HCT116 (cell line): ENCODE results near the gene CERK. TPM values are rescaled to one million over a fixed set of nuclear protein-coding genes. Genes with fewer than 3 reads are reported as not detected.

Experiments used
- ATAC-seq: fragments of 200-7000 bp; cut with Tn5 transposase; 2 replicates; pipeline ENCODE4 v1.9.1; 2020; ENCODE audit warnings: mild to moderate bottlenecking, moderate library complexity
- BruUV-seq: library from RNA; stranded (reverse); fragments of 400-500 nt; replicated peaks from 2 replicates; lab custom pipeline; 2021; lab: Mats Ljungman, UMichigan
- CTCF ChIA-PET: fragments of 300-600 bp; sonication (Branson Sonifier 250); formaldehyde crosslinking; loops from one replicate; lab custom pipeline; 2021; ENCODE audit warnings: antibody characterized with exemption; lab: Charles Lee
- POLR2A ChIA-PET: fragments of 300-600, 350-600 bp; sonication (Branson Sonifier 250); formaldehyde crosslinking; loops from one replicate; lab custom pipeline; 2021; ENCODE audit warnings: antibody characterized with exemption; lab: Charles Lee
- RAD21 ChIA-PET, 2 experiments: fragments of 300-600 bp; sonication (Branson Sonifier 250); formaldehyde crosslinking; loops; one replicate each; lab custom pipeline; 2023; ENCODE audit warnings: low total read pairs in 2 of 2; ENCODE audit not compliant: uncharacterized antibody in 2 of 2, unreplicated experiment in 2 of 2, low non-redundant PET in 1 of 2; lab: Charles Lee
- DNase-seq: peaks from one replicate; pipeline ENCODE4 v3.0.0-alpha.2; 2010; ENCODE audit warnings: low read depth, low spot score
- H2AFZ ChIP-seq: fragments of 200-600 bp; shearing (Covaris generic), sonication (generic); 2 replicates; pipeline ENCODE4 v1.6.1; 2017; ENCODE audit warnings: low read depth, mixed run types, mixed read lengths, antibody characterized with exemption, low read length; ENCODE audit not compliant: poor library complexity, severe bottlenecking
- H3K27ac ChIP-seq: 2 replicates; pipeline ENCODE4 v1.5.1; 2012; ENCODE audit warnings: low read depth, low read length
- H3K27me3 ChIP-seq: fragments of 200-600 bp; sonication (generic); 2 replicates; pipeline ENCODE4 v1.6.1; 2016; ENCODE audit warnings: mixed run types, low read length, mixed read lengths; ENCODE audit not compliant: insufficient read depth
- H3K36me3 ChIP-seq, 2 experiments: fragments of 200-500 bp in 1 of 2; fragments of 200-600 bp in 1 of 2; sonication (Bioruptor generic) in 1 of 2; sonication (generic) in 1 of 2; 2 replicates each; pipeline versions ENCODE4 v1.5.1 to v1.6.1; 2014 to 2016; ENCODE audit warnings: low read length in 2 of 2, inconsistent platforms in 1 of 2, mixed read lengths in 1 of 2, mixed run types in 1 of 2; ENCODE audit not compliant: insufficient read depth in 2 of 2, control insufficient read depth in 1 of 2
- H3K4me1 ChIP-seq, 2 experiments: fragments of 200-600 bp in 1 of 2; sonication (generic) in 1 of 2; 2 replicates each; pipeline versions ENCODE4 v1.5.1 to v1.6.1; 2012 to 2017; ENCODE audit warnings: low read length in 2 of 2, inconsistent platforms in 1 of 2, mild to moderate bottlenecking in 1 of 2, mixed read lengths in 1 of 2, mixed run types in 1 of 2, moderate library complexity in 1 of 2; ENCODE audit not compliant: insufficient read depth in 2 of 2, control insufficient read depth in 1 of 2
- H3K4me2 ChIP-seq: fragments of 200-600 bp; sonication (generic); 2 replicates; pipeline ENCODE4 v1.6.1; 2017; ENCODE audit warnings: mixed run types, low read length, mixed read lengths
- H3K4me3 ChIP-seq, 2 experiments: fragments of 200-600 bp in 1 of 2; sonication (generic) in 1 of 2; replicated peaks in 1 of 2; 2 replicates each; pipeline ENCODE4 v1.5.1; 2011 to 2016; ENCODE audit warnings: low read length in 2 of 2, control low read depth in 1 of 2, low read depth in 1 of 2, mild to moderate bottlenecking in 1 of 2, mixed read lengths in 1 of 2, mixed run types in 1 of 2
- H3K79me2 ChIP-seq: fragments of 200-600 bp; sonication (generic); 2 replicates; pipeline ENCODE4 v1.6.1; 2017; ENCODE audit warnings: mild to moderate bottlenecking, mixed run types, low read length, moderate library complexity, mixed read lengths; ENCODE audit not compliant: insufficient read depth
- H3K9ac ChIP-seq: fragments of 200-600 bp; sonication (generic); 2 replicates; pipeline ENCODE4 v1.6.1; 2016; ENCODE audit warnings: low read length, mixed read lengths
- H3K9me2 ChIP-seq: fragments of 200-600 bp; sonication (generic), shearing (Covaris generic); 2 replicates; pipeline ENCODE4 v1.6.1; 2017; ENCODE audit warnings: mixed run types, mild to moderate bottlenecking, moderate library complexity; ENCODE audit not compliant: insufficient read depth
- H3K9me3 ChIP-seq, 2 experiments: fragments of 200-500 bp in 1 of 2; fragments of 200-600 bp in 1 of 2; sonication (Bioruptor generic) in 1 of 2; sonication (generic) in 1 of 2; 2 replicates each; pipeline ENCODE4 v1.6.1; 2014 to 2017; ENCODE audit warnings: low read length in 2 of 2, mixed read lengths in 2 of 2, inconsistent platforms in 1 of 2, low read depth in 1 of 2, mild to moderate bottlenecking in 1 of 2, mixed run types in 1 of 2, moderate library complexity in 1 of 2; ENCODE audit not compliant: control insufficient read depth in 1 of 2, insufficient read depth in 1 of 2
- H4K20me1 ChIP-seq: fragments of 200-600 bp; sonication (generic), shearing (Covaris generic); 2 replicates; pipeline ENCODE4 v1.6.1; 2017; ENCODE audit warnings: mixed run types, mild to moderate bottlenecking, moderate library complexity; ENCODE audit not compliant: insufficient read depth
- CEBPB ChIP-seq: IDR thresholded peaks from 2 replicates; pipeline ENCODE4 v1.6.1; 2012; ENCODE audit warnings: low read depth
- EGR1 ChIP-seq: IDR thresholded peaks from 2 replicates; pipeline ENCODE4 v1.6.1; 2012; ENCODE audit warnings: low read depth
- ELF1 ChIP-seq: IDR thresholded peaks from 2 replicates; pipeline ENCODE4 v1.6.1; 2012; ENCODE audit warnings: low read depth, borderline replicate concordance
- EZH2 ChIP-seq: fragments of 200-600 bp; sonication (generic); IDR thresholded peaks from 2 replicates; pipeline ENCODE4 v1.6.1; 2017; ENCODE audit warnings: antibody characterized with exemption, mixed run types
- EZH2phosphoT487 ChIP-seq: fragments of 200-600 bp; IDR thresholded peaks from 2 replicates; pipeline ENCODE4 v1.6.1; 2018; ENCODE audit warnings: antibody characterized with exemption, borderline replicate concordance
- FOSL1 ChIP-seq: IDR thresholded peaks from 2 replicates; pipeline ENCODE4 v1.6.1; 2012; ENCODE audit warnings: low read depth
- POLR2AphosphoS5 ChIP-seq: IDR thresholded peaks from 2 replicates; pipeline ENCODE4 v1.6.1; 2011; ENCODE audit warnings: mild to moderate bottlenecking, low read depth, low read length, moderate library complexity
- RAD21 ChIP-seq: IDR thresholded peaks from 2 replicates; pipeline ENCODE4 v1.6.1; 2012; ENCODE audit warnings: low read depth, mild to moderate bottlenecking
- SIN3A ChIP-seq: IDR thresholded peaks from 2 replicates; pipeline ENCODE4 v1.6.1; 2012; ENCODE audit warnings: low read depth
- SP1 ChIP-seq: IDR thresholded peaks from 2 replicates; pipeline ENCODE4 v1.6.1; 2012; ENCODE audit warnings: low read depth
- SRF ChIP-seq: IDR thresholded peaks from 2 replicates; pipeline ENCODE4 v1.6.1; 2012; ENCODE audit warnings: low read depth
- YY1 ChIP-seq: IDR thresholded peaks from 2 replicates; pipeline ENCODE4 v1.6.1; 2011; ENCODE audit warnings: low read length, low read depth, moderate library complexity, mild to moderate bottlenecking; ENCODE audit not compliant: insufficient replicate concordance; ENCODE audit errors: extremely low read depth
- ZFX ChIP-seq: fragments of 450-650 bp; IDR thresholded peaks from 2 replicates; pipeline ENCODE4 v1.6.1; 2017
- ZNF274 ChIP-seq: fragments of 200-500 bp; sonication (Bioruptor generic); IDR thresholded peaks from 2 replicates; pipeline ENCODE4 v1.6.1; 2014; ENCODE audit warnings: mild to moderate bottlenecking, low read depth, low read length, inconsistent platforms
- intact Hi-C: fragments of 100-400 bp; cut with micrococcal nuclease; formaldehyde crosslinking; loops from 2 replicates; pipeline ENCODE4 v1.10.0; 2022
- total RNA-seq: library from RNA; stranded (reverse); gene quantifications from one replicate; pipeline ENCODE4 v1.2.1, GENCODE V29; 2021; ENCODE audit not compliant: unreplicated experiment
- TF ChIP-seq, protein P1 (sequence below): IDR thresholded peaks from 2 replicates; pipeline ENCODE4 v1.6.1; 2012
- TF ChIP-seq, protein P2 (sequence below): IDR thresholded peaks from 2 replicates; pipeline ENCODE4 v1.6.1; 2012; ENCODE audit warnings: low read depth
- TF ChIP-seq, protein P3 (sequence below): IDR thresholded peaks from 2 replicates; pipeline ENCODE4 v1.6.1; 2012
- TF ChIP-seq, protein P4 (sequence below), 3 experiments: fragments of 200-600 bp in 1 of 3; sonication (generic) in 1 of 3; IDR thresholded peaks in 2 of 3; conservative IDR thresholded peaks in 1 of 3; 2 replicates each; pipeline ENCODE4 v1.5.1; 2012 to 2017; ENCODE audit warnings: low read depth in 2 of 3, low read length in 2 of 3, antibody characterized with exemption in 1 of 3, borderline replicate concordance in 1 of 3, control low read depth in 1 of 3, mild to moderate bottlenecking in 1 of 3, mixed read lengths in 1 of 3, mixed run types in 1 of 3, moderate library complexity in 1 of 3; ENCODE audit not compliant: insufficient read depth in 1 of 3
- TF ChIP-seq, protein P5 (sequence below): IDR thresholded peaks from 2 replicates; pipeline ENCODE4 v1.6.1; 2011; ENCODE audit warnings: mild to moderate bottlenecking, low read length, moderate library complexity; ENCODE audit not compliant: insufficient replicate concordance; ENCODE audit errors: extremely low read depth

Gene CERK
- total RNA-seq, 1 experiment from 2014 or later: 35.0 TPM

DNA sequence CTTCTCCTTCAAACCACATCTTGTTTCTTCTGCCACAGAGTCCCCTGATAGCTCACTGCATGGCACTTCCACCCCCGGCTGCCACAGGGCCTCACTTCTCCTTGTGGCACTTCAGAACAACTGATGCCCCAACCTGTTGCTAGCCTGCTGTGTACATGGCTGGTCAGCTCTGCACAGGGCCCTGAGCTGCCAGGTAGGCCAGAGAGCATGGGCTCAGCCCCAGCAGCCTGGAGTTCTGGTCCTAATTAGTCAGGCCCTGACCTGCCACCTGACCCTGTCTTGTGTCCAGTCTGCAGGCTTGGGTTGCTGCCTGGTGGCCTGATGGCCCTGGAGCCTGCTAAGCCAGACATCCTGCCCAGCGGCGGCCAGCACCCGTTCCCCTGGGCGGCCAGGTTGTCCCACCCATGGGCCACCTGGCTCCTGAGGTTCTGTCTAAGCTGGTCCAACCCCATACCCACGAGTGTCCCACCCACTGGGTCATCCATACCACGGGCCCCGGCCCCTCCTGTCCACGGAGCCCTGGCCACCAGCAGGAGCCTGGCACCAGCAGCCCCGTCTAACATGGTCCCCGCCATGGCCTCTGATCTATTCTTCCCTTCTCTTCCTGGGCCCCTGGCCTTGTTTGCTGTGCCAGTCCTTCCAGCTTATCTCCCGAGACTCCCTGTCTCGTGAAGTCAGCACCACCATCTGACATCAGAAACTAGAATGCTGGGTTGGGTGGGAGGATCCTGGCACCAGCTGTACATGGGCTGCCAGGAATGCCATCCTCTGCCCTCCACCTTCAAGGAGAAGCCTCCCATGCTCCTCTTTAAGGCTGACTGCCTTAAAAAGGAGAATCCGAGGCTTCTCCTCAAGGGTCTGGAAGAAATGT lies 3.1 kb upstream of the CERK start:
- Histone ChIP-seq H3K27me3 (no peaks in the 10 kb centered on the region), H3K4me3 (no peak overlapping the region), H3K9me3 (no peaks in the 10 kb centered on the region), H2AFZ (no peak overlapping the region), H3K4me2 (no peak overlapping the region), H3K9me2 (no peaks in the 10 kb centered on the region), H3K27ac (no peak overlapping the region; the same call in 1 of the 2 replicates), H3K4me1 (peaks cover 20 to 34% of the 10 kb centered on the region in 2 experiments), H4K20me1 (no peaks in the 10 kb centered on the region), H3K79me2 (peaks cover 16% of the 10 kb centered on the region), H3K9ac (no peak overlapping the region), H3K36me3 (no peaks in the 10 kb centered on the region)
- no TSS peak for BruUV-seq
- POLR2A ChIA-PET: interaction anchor here (1.4 kb wide), 1 partner anchor 21 kb away, joined by 3 read pairs; the partner anchor contains the start of gene TBC1D22A
- no peak for ATAC-seq
- TF ChIP-seq ZNF274 (no peak), RAD21 (no peak), POLR2AphosphoS5 (no peak), CEBPB (no peak), EGR1 (no peak), ELF1 (no peak), ZFX (no peak), SIN3A (no peak), YY1 (no peak), SP1 (no peak), SRF (no peak), EZH2 (no peak), FOSL1 (no peak), EZH2phosphoT487 (no peak)
- TF ChIP-seq, protein P1, sequence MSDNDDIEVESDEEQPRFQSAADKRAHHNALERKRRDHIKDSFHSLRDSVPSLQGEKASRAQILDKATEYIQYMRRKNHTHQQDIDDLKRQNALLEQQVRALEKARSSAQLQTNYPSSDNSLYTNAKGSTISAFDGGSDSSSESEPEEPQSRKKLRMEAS: no peak
- TF ChIP-seq, protein P2, sequence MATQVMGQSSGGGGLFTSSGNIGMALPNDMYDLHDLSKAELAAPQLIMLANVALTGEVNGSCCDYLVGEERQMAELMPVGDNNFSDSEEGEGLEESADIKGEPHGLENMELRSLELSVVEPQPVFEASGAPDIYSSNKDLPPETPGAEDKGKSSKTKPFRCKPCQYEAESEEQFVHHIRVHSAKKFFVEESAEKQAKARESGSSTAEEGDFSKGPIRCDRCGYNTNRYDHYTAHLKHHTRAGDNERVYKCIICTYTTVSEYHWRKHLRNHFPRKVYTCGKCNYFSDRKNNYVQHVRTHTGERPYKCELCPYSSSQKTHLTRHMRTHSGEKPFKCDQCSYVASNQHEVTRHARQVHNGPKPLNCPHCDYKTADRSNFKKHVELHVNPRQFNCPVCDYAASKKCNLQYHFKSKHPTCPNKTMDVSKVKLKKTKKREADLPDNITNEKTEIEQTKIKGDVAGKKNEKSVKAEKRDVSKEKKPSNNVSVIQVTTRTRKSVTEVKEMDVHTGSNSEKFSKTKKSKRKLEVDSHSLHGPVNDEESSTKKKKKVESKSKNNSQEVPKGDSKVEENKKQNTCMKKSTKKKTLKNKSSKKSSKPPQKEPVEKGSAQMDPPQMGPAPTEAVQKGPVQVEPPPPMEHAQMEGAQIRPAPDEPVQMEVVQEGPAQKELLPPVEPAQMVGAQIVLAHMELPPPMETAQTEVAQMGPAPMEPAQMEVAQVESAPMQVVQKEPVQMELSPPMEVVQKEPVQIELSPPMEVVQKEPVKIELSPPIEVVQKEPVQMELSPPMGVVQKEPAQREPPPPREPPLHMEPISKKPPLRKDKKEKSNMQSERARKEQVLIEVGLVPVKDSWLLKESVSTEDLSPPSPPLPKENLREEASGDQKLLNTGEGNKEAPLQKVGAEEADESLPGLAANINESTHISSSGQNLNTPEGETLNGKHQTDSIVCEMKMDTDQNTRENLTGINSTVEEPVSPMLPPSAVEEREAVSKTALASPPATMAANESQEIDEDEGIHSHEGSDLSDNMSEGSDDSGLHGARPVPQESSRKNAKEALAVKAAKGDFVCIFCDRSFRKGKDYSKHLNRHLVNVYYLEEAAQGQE: no peak
- TF ChIP-seq, protein P3, sequence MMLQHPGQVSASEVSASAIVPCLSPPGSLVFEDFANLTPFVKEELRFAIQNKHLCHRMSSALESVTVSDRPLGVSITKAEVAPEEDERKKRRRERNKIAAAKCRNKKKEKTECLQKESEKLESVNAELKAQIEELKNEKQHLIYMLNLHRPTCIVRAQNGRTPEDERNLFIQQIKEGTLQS: no peak
- TF ChIP-seq, protein P4, sequence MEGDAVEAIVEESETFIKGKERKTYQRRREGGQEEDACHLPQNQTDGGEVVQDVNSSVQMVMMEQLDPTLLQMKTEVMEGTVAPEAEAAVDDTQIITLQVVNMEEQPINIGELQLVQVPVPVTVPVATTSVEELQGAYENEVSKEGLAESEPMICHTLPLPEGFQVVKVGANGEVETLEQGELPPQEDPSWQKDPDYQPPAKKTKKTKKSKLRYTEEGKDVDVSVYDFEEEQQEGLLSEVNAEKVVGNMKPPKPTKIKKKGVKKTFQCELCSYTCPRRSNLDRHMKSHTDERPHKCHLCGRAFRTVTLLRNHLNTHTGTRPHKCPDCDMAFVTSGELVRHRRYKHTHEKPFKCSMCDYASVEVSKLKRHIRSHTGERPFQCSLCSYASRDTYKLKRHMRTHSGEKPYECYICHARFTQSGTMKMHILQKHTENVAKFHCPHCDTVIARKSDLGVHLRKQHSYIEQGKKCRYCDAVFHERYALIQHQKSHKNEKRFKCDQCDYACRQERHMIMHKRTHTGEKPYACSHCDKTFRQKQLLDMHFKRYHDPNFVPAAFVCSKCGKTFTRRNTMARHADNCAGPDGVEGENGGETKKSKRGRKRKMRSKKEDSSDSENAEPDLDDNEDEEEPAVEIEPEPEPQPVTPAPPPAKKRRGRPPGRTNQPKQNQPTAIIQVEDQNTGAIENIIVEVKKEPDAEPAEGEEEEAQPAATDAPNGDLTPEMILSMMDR (IDR thresholded peaks at IDR 0.05 in 2 of 3, conservative IDR thresholded peaks at IDR 0.05 in 1 of 3; ENCODE audit: borderline replicate concordance in 1 of 3, insufficient read depth in 1 of 3, low read depth in 2 of 3, low read length in 2 of 3): no peak
- TF ChIP-seq, protein P5, sequence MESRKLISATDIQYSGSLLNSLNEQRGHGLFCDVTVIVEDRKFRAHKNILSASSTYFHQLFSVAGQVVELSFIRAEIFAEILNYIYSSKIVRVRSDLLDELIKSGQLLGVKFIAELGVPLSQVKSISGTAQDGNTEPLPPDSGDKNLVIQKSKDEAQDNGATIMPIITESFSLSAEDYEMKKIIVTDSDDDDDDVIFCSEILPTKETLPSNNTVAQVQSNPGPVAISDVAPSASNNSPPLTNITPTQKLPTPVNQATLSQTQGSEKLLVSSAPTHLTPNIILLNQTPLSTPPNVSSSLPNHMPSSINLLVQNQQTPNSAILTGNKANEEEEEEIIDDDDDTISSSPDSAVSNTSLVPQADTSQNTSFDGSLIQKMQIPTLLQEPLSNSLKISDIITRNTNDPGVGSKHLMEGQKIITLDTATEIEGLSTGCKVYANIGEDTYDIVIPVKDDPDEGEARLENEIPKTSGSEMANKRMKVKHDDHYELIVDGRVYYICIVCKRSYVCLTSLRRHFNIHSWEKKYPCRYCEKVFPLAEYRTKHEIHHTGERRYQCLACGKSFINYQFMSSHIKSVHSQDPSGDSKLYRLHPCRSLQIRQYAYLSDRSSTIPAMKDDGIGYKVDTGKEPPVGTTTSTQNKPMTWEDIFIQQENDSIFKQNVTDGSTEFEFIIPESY: no peak
- DNase-seq: no peak
- intact Hi-C loops: no loop called here
- CTCF ChIA-PET: interaction anchor here (3.5 kb wide), 1 partner anchor 178 kb away, joined by 20 read pairs; no protein-coding TSS in a partner anchor
- RAD21 ChIA-PET: no interaction called here
